K562 (cell line): ENCODE measurements around the gene WDR46. TPM values are rescaled to one million over a fixed set of nuclear protein-coding genes. Genes with fewer than 3 reads are reported as not detected.

Experiments
- ARID1B ChIP-seq: fragments of 450-650 bp; IDR thresholded peaks from 2 replicates; pipeline ENCODE4 v1.6.1; 2016; ENCODE audit warnings: antibody characterized with exemption, mild to moderate bottlenecking, inconsistent platforms
- DDX20 ChIP-seq: fragments of 450-650 bp; IDR thresholded peaks from 2 replicates; pipeline ENCODE4 v1.6.1; 2016; ENCODE audit warnings: missing genetic modification characterization, low read depth, mild to moderate bottlenecking, missing compliant biosample characterization, moderate library complexity
- ERF ChIP-seq: fragments of 450-650 bp; formaldehyde crosslinking; IDR thresholded peaks from 2 replicates; pipeline ENCODE4 v1.4.0; 2020; ENCODE audit warnings: mild to moderate bottlenecking, mixed read lengths
- EZH2 ChIP-seq: IDR thresholded peaks from 2 replicates; pipeline ENCODE4 v1.6.1; 2012; ENCODE audit warnings: low read depth, mild to moderate bottlenecking, inconsistent platforms, low read length, borderline replicate concordance
- HCFC1 ChIP-seq: IDR thresholded peaks from 2 replicates; pipeline ENCODE4 v1.6.1; 2012; ENCODE audit warnings: low read depth, low read length, improper control_type of control experiment
- KLF10 ChIP-seq: fragments of 250-450 bp; sonication (Bioruptor Pico); IDR thresholded peaks from 2 replicates; pipeline ENCODE4 v1.6.1; 2021; ENCODE audit warnings: matching md5 sums
- NFYB ChIP-seq: IDR thresholded peaks from 2 replicates; pipeline ENCODE4 v1.6.1; 2011; ENCODE audit warnings: mild to moderate bottlenecking, moderate library complexity; ENCODE audit not compliant: insufficient read length; ENCODE audit errors: extremely low read depth
- NRF1 ChIP-seq, 2 experiments: fragments of 450-650 bp; IDR thresholded peaks in 1 of 2; conservative IDR thresholded peaks in 1 of 2; 2 replicates each; pipeline ENCODE4 v1.6.1; 2014; ENCODE audit warnings: mild to moderate bottlenecking in 2 of 2
- SETDB1 ChIP-seq: IDR thresholded peaks from one replicate; pipeline ENCODE4 v1.6.1; 2012; ENCODE audit warnings: low read length, control low read depth, inconsistent platforms
- TBL1XR1 ChIP-seq, 2 experiments: IDR thresholded peaks; 2 replicates each; pipeline ENCODE4 v1.6.1; 2012; ENCODE audit warnings: improper control_type of control experiment in 2 of 2, low read length in 2 of 2, mild to moderate bottlenecking in 1 of 2
- XRCC5 ChIP-seq: fragments of 200-400 bp; formaldehyde crosslinking; IDR thresholded peaks from 2 replicates; pipeline ENCODE4 v1.6.1; 2017; ENCODE audit warnings: low read depth, mild to moderate bottlenecking, low read length
- ZNF146 ChIP-seq: IDR thresholded peaks from one replicate; pipeline ENCODE4 v1.6.1; 2018; ENCODE audit warnings: missing compliant biosample characterization; ENCODE audit not compliant: unreplicated experiment
- ZNF174 ChIP-seq: fragments of 250-450 bp; sonication (Bioruptor Pico); IDR thresholded peaks from 2 replicates; pipeline ENCODE4 v1.4.0; 2020; ENCODE audit warnings: mild to moderate bottlenecking
- polyA plus RNA-seq, 8 experiments: library from polyadenylated mRNA; depleted of rRNA in 4 of 8; stranded (reverse) in 5 of 8; unstranded in 3 of 8; fragments of >200 nt; fragmentation: Nextera tagmentation in 2 of 8; fragmentation: Illumina TruSeq in 1 of 8; extraction: Ambion mirVana in 2 of 8; extraction: Trizol in 1 of 8; gene quantifications; 2 replicates each; pipeline versions ENCODE4 v1.2.1 to v1.2.3, GENCODE V29; 2011 to 2014; ENCODE audit warnings: inconsistent platforms in 1 of 8, missing spikeins in 1 of 8
- total RNA-seq, 7 experiments: library from RNA; depleted of rRNA in 6 of 7; stranded (reverse); fragments of >200 nt in 6 of 7; fragmentation: Illumina TruSeq in 2 of 7; extraction: Trizol in 2 of 7; gene quantifications; 2 replicates each; pipeline versions ENCODE4 v1.2.1 to v1.2.3, GENCODE V29; 2011 to 2021; ENCODE audit warnings: low replicate concordance in 1 of 7
- TF ChIP-seq, protein P1 (sequence below): fragments of 250-450 bp; sonication (Bioruptor Pico); IDR thresholded peaks from 2 replicates; pipeline ENCODE4 v1.9.0; 2021; ENCODE audit warnings: mild to moderate bottlenecking
- TF ChIP-seq, protein P2 (sequence below): IDR thresholded peaks from 2 replicates; pipeline ENCODE4 v1.6.1; 2016; ENCODE audit warnings: missing genetic modification characterization, missing compliant biosample characterization
- TF ChIP-seq, protein P3 (sequence below), 2 experiments: fragments of 450-650 bp in 1 of 2; sonication (generic) in 1 of 2; formaldehyde crosslinking; conservative IDR thresholded peaks; 2 replicates each; pipeline versions ENCODE4 v1.4.0 to v1.8.1; 2020 to 2022; ENCODE audit warnings: mild to moderate bottlenecking in 1 of 2, missing genetic modification reagents in 1 of 2
- TF ChIP-seq, protein P4 (sequence below): fragments of 250-450 bp; sonication (Bioruptor Pico); IDR thresholded peaks from 2 replicates; pipeline ENCODE4 v1.6.1; 2021; ENCODE audit warnings: mild to moderate bottlenecking
- TF ChIP-seq, protein P5 (sequence below): sonication (generic); formaldehyde crosslinking; IDR thresholded peaks from 2 replicates; pipeline ENCODE4 v1.8.0; 2022; ENCODE audit warnings: mild to moderate bottlenecking, missing genetic modification reagents

WDR46 gene
- total and polyA plus RNA-seq, 9 of the 15 experiments (the other 6 are each of a cell fraction or from before 2014, with no cell fraction given), result 8.9 to 146 (median 93.1) TPM

DNA sequence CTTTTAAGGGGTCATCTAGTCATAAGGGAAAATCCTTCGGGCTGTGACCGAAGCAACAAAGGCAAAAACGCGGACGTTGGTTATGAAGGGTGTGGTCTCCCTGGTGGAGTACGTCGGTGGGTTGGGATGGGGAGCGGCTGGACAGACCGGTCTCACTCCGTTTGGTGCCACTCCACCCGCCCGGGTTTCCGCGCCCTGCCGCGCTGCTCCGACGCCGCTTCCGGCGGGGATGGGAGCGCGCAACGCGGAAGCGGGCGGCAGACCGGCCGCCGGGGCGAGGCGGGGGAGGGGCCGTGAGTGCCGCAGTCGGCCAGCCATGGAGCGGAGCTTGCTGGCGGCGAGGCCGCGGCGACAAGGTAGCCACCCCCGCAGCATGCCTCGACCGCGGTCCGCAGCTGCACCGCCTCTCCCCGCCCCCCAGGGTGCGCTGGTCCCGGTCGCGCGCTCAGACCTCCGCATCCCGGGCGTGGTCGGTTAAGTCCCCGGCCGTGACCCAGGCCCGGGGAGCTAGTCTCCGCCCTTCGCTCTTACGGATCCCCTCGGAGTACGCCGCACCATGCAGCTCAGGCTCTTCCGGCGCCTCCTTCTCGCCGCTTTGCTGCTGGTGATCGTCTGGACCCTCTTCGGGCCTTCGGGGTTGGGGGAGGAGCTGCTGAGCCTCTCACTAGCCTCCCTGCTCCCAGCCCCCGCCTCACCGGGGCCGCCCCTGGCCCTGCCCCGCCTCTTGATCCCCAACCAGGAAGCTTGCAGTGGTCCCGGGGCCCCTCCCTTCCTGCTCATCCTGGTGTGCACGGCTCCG, 12.0 kb downstream of the WDR46 start, which contains the start of gene B3GALT4 (continued):
- TF ChIP-seq, protein P1, sequence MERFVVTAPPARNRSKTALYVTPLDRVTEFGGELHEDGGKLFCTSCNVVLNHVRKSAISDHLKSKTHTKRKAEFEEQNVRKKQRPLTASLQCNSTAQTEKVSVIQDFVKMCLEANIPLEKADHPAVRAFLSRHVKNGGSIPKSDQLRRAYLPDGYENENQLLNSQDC (CRISPR knock-in tag), result no peak
- TF ChIP-seq XRCC5, result peak; percentile 51; the same call in 1 of the 2 replicates
- TF ChIP-seq DDX20, result no peak
- TF ChIP-seq ERF (CRISPR knock-in tag), result peak; percentile 99
- TF ChIP-seq, protein P2, sequence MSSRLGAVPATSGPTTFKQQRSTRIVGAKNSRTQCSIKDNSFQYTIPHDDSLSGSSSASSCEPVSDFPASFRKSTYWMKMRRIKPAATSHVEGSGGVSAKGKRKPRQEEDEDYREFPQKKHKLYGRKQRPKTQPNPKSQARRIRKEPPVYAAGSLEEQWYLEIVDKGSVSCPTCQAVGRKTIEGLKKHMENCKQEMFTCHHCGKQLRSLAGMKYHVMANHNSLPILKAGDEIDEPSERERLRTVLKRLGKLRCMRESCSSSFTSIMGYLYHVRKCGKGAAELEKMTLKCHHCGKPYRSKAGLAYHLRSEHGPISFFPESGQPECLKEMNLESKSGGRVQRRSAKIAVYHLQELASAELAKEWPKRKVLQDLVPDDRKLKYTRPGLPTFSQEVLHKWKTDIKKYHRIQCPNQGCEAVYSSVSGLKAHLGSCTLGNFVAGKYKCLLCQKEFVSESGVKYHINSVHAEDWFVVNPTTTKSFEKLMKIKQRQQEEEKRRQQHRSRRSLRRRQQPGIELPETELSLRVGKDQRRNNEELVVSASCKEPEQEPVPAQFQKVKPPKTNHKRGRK, result no peak
- no peak for TF ChIP-seq ZNF146 (CRISPR knock-in tag)
- TF ChIP-seq NRF1 (conservative IDR thresholded peaks at IDR 0.05 in 1 of 2, IDR thresholded peaks at IDR 0.05 in 1 of 2), result peak; percentile 78 to 82
- TF ChIP-seq SETDB1, result peak; percentile 66
- no peak for TF ChIP-seq EZH2
- no peak for TF ChIP-seq ZNF174 (CRISPR knock-in tag)
- peak; percentile 73 to 79; a peak in 3 of 4 replicates for TF ChIP-seq TBL1XR1 (IDR thresholded peaks at IDR 0.05; ENCODE audit: low read length in 2 of 2)
- 0 out of 2 replicates have a peak, but pooled peaks have one; percentile 37 for TF ChIP-seq KLF10 (CRISPR knock-in tag)
- peak; percentile 37; the same call in 1 of the 2 replicates for TF ChIP-seq ARID1B
- no peak for TF ChIP-seq NFYB
- TF ChIP-seq, protein P3, sequence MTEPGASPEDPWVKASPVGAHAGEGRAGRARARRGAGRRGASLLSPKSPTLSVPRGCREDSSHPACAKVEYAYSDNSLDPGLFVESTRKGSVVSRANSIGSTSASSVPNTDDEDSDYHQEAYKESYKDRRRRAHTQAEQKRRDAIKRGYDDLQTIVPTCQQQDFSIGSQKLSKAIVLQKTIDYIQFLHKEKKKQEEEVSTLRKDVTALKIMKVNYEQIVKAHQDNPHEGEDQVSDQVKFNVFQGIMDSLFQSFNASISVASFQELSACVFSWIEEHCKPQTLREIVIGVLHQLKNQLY (CRISPR knock-in tag; conservative IDR thresholded peaks at IDR 0.05), result no peak; a peak in 1 of 4 replicates
- TF ChIP-seq, protein P4, sequence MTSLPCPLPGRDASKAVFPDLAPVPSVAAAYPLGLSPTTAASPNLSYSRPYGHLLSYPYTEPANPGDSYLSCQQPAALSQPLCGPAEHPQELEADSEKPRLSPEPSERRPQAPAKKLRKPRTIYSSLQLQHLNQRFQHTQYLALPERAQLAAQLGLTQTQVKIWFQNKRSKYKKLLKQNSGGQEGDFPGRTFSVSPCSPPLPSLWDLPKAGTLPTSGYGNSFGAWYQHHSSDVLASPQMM, result 0 out of 2 replicates have a peak, but pooled peaks have one; percentile 14
- TF ChIP-seq, protein P5, sequence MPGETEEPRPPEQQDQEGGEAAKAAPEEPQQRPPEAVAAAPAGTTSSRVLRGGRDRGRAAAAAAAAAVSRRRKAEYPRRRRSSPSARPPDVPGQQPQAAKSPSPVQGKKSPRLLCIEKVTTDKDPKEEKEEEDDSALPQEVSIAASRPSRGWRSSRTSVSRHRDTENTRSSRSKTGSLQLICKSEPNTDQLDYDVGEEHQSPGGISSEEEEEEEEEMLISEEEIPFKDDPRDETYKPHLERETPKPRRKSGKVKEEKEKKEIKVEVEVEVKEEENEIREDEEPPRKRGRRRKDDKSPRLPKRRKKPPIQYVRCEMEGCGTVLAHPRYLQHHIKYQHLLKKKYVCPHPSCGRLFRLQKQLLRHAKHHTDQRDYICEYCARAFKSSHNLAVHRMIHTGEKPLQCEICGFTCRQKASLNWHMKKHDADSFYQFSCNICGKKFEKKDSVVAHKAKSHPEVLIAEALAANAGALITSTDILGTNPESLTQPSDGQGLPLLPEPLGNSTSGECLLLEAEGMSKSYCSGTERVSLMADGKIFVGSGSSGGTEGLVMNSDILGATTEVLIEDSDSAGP (CRISPR knock-in tag), result no peak
- TF ChIP-seq HCFC1, result peak; percentile 57; the same call in 1 of the 2 replicates
